GM12878 (cell line): Measurements from ENCODE around the gene GRN.

ENCODE experiments used
- ATF2 ChIP-seq: IDR thresholded peaks from 2 replicates; pipeline ENCODE4 v1.6.1; 2012; ENCODE audit warnings: low read length, inconsistent platforms
- CBX3 ChIP-seq: fragments of 200-600 bp; sonication (generic); IDR thresholded peaks from 2 replicates; pipeline ENCODE4 v1.6.1; 2016; ENCODE audit warnings: low read depth, borderline replicate concordance
- CTCF ChIP-seq, 3 experiments: IDR thresholded peaks in 2 of 3; conservative IDR thresholded peaks in 1 of 3; 2 replicates each; pipeline ENCODE4 v1.5.1; 2011; ENCODE audit warnings: low read depth in 3 of 3, low read length in 3 of 3, mild to moderate bottlenecking in 3 of 3, control low read depth in 2 of 3, moderate library complexity in 2 of 3, inconsistent platforms in 1 of 3, mixed read lengths in 1 of 3; ENCODE audit not compliant: control insufficient read depth in 2 of 3, insufficient read depth in 1 of 3; ENCODE audit errors: extremely low read depth in 1 of 3
- POLR2A ChIP-seq: IDR thresholded peaks from 2 replicates; pipeline ENCODE4 v1.6.1; 2011; ENCODE audit warnings: low read depth, mild to moderate bottlenecking, low read length
- RELA ChIP-seq: fragments of 450-650 bp; IDR thresholded peaks from 2 replicates; pipeline ENCODE4 v1.8.0; 2014; ENCODE audit warnings: borderline replicate concordance; ENCODE audit not compliant: partially characterized antibody
- REST ChIP-seq: IDR thresholded peaks from 2 replicates; pipeline ENCODE4 v1.6.1; 2012; ENCODE audit warnings: mild to moderate bottlenecking, low read depth, low read length
- SP1 ChIP-seq: IDR thresholded peaks from one replicate; pipeline ENCODE4 v1.6.1; 2011; ENCODE audit warnings: low read depth, low read length
- TCF7 ChIP-seq: IDR thresholded peaks from 2 replicates; pipeline ENCODE4 v1.6.1; 2014; ENCODE audit warnings: antibody characterized with exemption, borderline replicate concordance
- ZNF274 ChIP-seq: IDR thresholded peaks from one replicate; pipeline ENCODE4 v1.8.0; 2011; ENCODE audit not compliant: insufficient read length, insufficient read depth

GRCh38 chr17:44322236-44322895 is 22.7 kb upstream of the GRN start:
- TF ChIP-seq REST = no peak
- no peak for TF ChIP-seq CBX3
- TF ChIP-seq ATF2 = no peak
- no peak for TF ChIP-seq RELA
- TF ChIP-seq ZNF274 = no peak
- no peak for TF ChIP-seq POLR2A
- no peak for TF ChIP-seq SP1
- TF ChIP-seq CTCF (IDR thresholded peaks at IDR 0.05 in 2 of 3, conservative IDR thresholded peaks at IDR 0.05 in 1 of 3; ENCODE audit: control insufficient read depth in 2 of 3, extremely low read depth in 1 of 3, insufficient read depth in 1 of 3, low read depth in 3 of 3, low read length in 3 of 3) = no peak
- no peak for TF ChIP-seq TCF7
